ENCODE data around the gene TBCK. TPM values are rescaled to one million over a fixed set of nuclear protein-coding genes. Genes with fewer than 3 reads are reported as not detected.
"Not testable (repeated sequence)": the region's sequence is repeated elsewhere in the genome, so short reads cannot be mapped to it uniquely, and the experiment has no call there.

TBCK gene
- total RNA-seq, 1 donor from 2014 or later, result 36.1 TPM

GRCh38 chr4:106132045-106132444 is 184.0 kb downstream of the TBCK start:
- Histone ChIP-seq H3K4me3 (no peak overlapping the region), H3K36me3 (peaks cover 0 to 6% of the 10 kb centered on the region in 2 donors), H3K9me3 (no peaks in the 10 kb centered on the region), H3K4me1 (no peaks in the 10 kb centered on the region), H3K27ac (no peak overlapping the region), H3K27me3 (no peaks in the 10 kb centered on the region)
- TF ChIP-seq, protein P1, sequence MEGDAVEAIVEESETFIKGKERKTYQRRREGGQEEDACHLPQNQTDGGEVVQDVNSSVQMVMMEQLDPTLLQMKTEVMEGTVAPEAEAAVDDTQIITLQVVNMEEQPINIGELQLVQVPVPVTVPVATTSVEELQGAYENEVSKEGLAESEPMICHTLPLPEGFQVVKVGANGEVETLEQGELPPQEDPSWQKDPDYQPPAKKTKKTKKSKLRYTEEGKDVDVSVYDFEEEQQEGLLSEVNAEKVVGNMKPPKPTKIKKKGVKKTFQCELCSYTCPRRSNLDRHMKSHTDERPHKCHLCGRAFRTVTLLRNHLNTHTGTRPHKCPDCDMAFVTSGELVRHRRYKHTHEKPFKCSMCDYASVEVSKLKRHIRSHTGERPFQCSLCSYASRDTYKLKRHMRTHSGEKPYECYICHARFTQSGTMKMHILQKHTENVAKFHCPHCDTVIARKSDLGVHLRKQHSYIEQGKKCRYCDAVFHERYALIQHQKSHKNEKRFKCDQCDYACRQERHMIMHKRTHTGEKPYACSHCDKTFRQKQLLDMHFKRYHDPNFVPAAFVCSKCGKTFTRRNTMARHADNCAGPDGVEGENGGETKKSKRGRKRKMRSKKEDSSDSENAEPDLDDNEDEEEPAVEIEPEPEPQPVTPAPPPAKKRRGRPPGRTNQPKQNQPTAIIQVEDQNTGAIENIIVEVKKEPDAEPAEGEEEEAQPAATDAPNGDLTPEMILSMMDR (IDR thresholded peaks at IDR 0.05), result no peak
- no peak for TF ChIP-seq POLR2AphosphoS5 (IDR thresholded peaks at IDR 0.05; ENCODE audit: insufficient read depth in 1 of 2, low read depth in 1 of 2)
- intact Hi-C loops (cut with DNase I), result no loop called here
- DNase-seq (ENCODE audit: extremely low spot score in 2 of 2), result no peak

- DNase-seq (ENCODE audit: extremely low spot score in 2 of 2), result no peak
- Histone ChIP-seq H3K27me3 (no peaks in the 10 kb centered on the region), H3K4me1 (no peaks in the 10 kb centered on the region), H3K9me3 (no peaks in the 10 kb centered on the region), H3K36me3 (no peaks in the 10 kb centered on the region), H3K27ac (no peak overlapping the region), H3K4me3 (no peak overlapping the region)
- intact Hi-C loops (cut with DNase I), result no loop called here
- TF ChIP-seq POLR2A (IDR thresholded peaks at IDR 0.05) (no peak), POLR2AphosphoS5 (IDR thresholded peaks at IDR 0.05; ENCODE audit: insufficient read depth in 1 of 2, low read depth in 1 of 2) (no peak)
- TF ChIP-seq, protein P1 (IDR thresholded peaks at IDR 0.05), result no peak
Measured at GRCh38 chr4:106126062-106126461, 189.9 kb downstream of the TBCK start.

DNA sequence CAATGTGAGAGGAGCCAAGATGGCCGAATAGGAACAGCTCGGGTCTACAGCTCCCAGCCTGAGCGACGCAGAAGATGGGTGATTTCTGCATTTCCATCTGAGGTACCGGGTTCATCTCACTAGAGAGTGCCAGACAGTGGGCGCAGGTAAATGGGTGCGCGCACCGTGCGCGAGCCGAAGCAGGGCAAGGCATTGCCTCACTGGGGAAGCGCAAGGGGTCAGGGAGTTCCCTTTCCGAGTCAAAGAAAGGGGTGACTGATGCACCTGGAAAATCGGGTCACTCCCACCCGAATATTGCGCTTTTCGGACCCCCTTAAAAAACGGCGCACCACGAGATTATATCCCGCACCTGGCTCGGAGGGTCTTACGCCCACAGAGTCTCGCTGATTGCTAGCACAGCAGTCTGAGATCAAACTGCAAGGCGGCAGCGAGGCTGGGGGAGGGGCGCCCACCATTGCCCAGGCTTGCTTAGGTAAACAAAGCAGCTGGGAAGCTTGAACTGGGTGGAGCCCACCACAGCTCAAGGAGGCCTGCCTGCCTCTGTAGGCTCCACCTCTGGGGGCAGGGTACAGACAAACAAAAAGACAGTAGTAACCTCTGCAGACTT is 196.0 kb downstream of the TBCK start:
- H3K9me3 ChIP-seq; H3K27ac ChIP-seq; H3K4me1 ChIP-seq; DNase-seq (ENCODE audit: extremely low spot score in 2 of 2); H3K27me3 ChIP-seq; H3K4me3 ChIP-seq; intact Hi-C loops (cut with DNase I): not testable (repeated sequence)
- peaks cover 0 to 18% of the 10 kb centered on the region in 2 donors for H3K36me3 ChIP-seq

DNA sequence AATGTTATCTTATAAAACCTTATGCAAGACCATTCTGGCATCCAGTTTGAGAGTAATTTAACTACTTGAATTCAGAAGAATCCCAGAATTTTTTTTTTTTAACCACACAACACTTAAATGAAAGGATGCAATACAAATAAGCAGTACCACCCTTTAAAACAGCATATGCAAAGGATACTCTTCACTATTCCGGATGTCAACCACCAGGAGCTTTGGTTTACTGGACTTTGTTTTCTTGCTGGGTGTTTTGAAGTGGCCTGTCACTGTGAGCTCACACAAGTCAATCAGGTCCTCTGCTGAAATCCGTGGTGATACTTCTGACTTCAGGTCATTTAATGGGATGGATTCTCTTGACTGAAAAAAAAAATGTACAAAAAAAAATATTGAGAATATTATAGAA is 200.0 kb downstream of the TBCK start:
- Histone ChIP-seq H3K27me3 (no peaks in the 10 kb centered on the region), H3K36me3 (peaks cover 0 to 51% of the 10 kb centered on the region in 2 donors)
- intact Hi-C loops (cut with DNase I), result no loop called here

GRCh38 chr4:106114270-106114669 is 201.7 kb downstream of the TBCK start:
- Histone ChIP-seq H3K27ac (no peak overlapping the region), H3K9me3 (peaks cover 23% of the 10 kb centered on the region), H3K4me3 (no peak overlapping the region), H3K4me1 (no peaks in the 10 kb centered on the region), H3K27me3 (no peaks in the 10 kb centered on the region), H3K36me3 (peaks cover 0 to 67% of the 10 kb centered on the region in 2 donors)
- TF ChIP-seq, protein P1 (IDR thresholded peaks at IDR 0.05), result no peak
- no peak for TF ChIP-seq POLR2A (IDR thresholded peaks at IDR 0.05)
- no peak for TF ChIP-seq POLR2AphosphoS5 (IDR thresholded peaks at IDR 0.05; ENCODE audit: insufficient read depth in 1 of 2, low read depth in 1 of 2)
- DNase-seq (ENCODE audit: extremely low spot score in 2 of 2), result no peak
- intact Hi-C loops (cut with DNase I), result no loop called here

More for the DNA sequence above, 200.0 kb downstream of the TBCK start:
- peaks cover 12% of the 10 kb centered on the region for H3K9me3 ChIP-seq
- no peaks in the 10 kb centered on the region for H3K4me1 ChIP-seq
- TF ChIP-seq POLR2A (IDR thresholded peaks at IDR 0.05) (no peak), POLR2AphosphoS5 (IDR thresholded peaks at IDR 0.05; ENCODE audit: insufficient read depth in 1 of 2, low read depth in 1 of 2) (no peak)
- TF ChIP-seq, protein P1 (IDR thresholded peaks at IDR 0.05), result no peak
- DNase-seq (ENCODE audit: extremely low spot score in 2 of 2), result no peak
- H3K4me3 ChIP-seq, result no peak overlapping the region
- no peak overlapping the region for H3K27ac ChIP-seq

- H3K9me3 ChIP-seq, result peaks cover 24% of the 10 kb centered on the region
- intact Hi-C loops (cut with DNase I), result not testable (repeated sequence)
- peaks cover 0 to 67% of the 10 kb centered on the region in 2 donors for H3K36me3 ChIP-seq
Measured at GRCh38 chr4:106111778-106112469, 204.1 kb downstream of the TBCK start.

More at GRCh38 chr4:106111778-106112469, 204.1 kb downstream of the TBCK start:
- H3K27ac ChIP-seq; H3K4me1 ChIP-seq; H3K27me3 ChIP-seq; DNase-seq (ENCODE audit: extremely low spot score in 2 of 2); H3K4me3 ChIP-seq: not testable (repeated sequence)
